Mesodermal cell (in vitro differentiated cells): ENCODE measurements around the gene AMIGO3.
A peak's percentile ranks its signal among the peaks of the same experiment; 100 is the strongest.
"Not testable (repeated sequence)": the region's sequence is repeated elsewhere in the genome, so short reads cannot be mapped to it uniquely, and the experiment has no call there.

Source experiments
- H3K27ac ChIP-seq: 2 replicates; pipeline ENCODE4 v1.7.0; 2013; ENCODE audit warnings: mild to moderate bottlenecking, low read depth, low read length, moderate library complexity; ENCODE audit not compliant: severe bottlenecking
- H3K36me3 ChIP-seq: 2 replicates; pipeline ENCODE4 v1.7.1; 2013; ENCODE audit warnings: mild to moderate bottlenecking, low read length, moderate library complexity; ENCODE audit not compliant: control insufficient read depth, insufficient read depth
- H3K4me1 ChIP-seq: one replicate; pipeline ENCODE4 v1.7.1; 2013; ENCODE audit warnings: mild to moderate bottlenecking, low read length; ENCODE audit not compliant: insufficient read depth, control insufficient read depth, poor library complexity, severe bottlenecking
- H3K4me3 ChIP-seq: 2 replicates; pipeline ENCODE4 v1.7.0; 2013; ENCODE audit warnings: low read length, control low read depth, mild to moderate bottlenecking; ENCODE audit not compliant: insufficient read depth, poor library complexity, severe bottlenecking; ENCODE audit errors: extremely low read depth
- H3K9me3 ChIP-seq: 2 replicates; pipeline ENCODE4 v1.7.1; 2013; ENCODE audit warnings: mild to moderate bottlenecking, low read length, moderate library complexity; ENCODE audit not compliant: control insufficient read depth
- WGBS, 2 experiments: methylation state at CpG; one replicate each; pipeline ENCODE4 v1.1.5; 2013; ENCODE audit warnings: missing lambda C conversion rate in 2 of 2; ENCODE audit not compliant: insufficient coverage in 2 of 2; 5-methylcytosine and 5-hydroxymethylcytosine counted together

The AMIGO3 gene

GRCh38 chr3:49699281-49699979, 20.1 kb downstream of the AMIGO3 start:
- Histone ChIP-seq H3K4me1 (peaks cover 8% of the 10 kb centered on the region), H3K4me3 (no peak overlapping the region), H3K27ac (no peak overlapping the region), H3K36me3 (peaks cover 28% of the 10 kb centered on the region), H3K9me3 (no peaks in the 10 kb centered on the region)
- WGBS, 2 experiments: 92 to 97% methylated on average over 7 to 10 of the region's 16 CpGs

- 90 to 100% methylated on average over 1 to 3 of the region's 4 CpGs for WGBS, 2 experiments
Observed at GRCh38 chr3:49695350-49696015, 24.0 kb downstream of the AMIGO3 start.

DNA sequence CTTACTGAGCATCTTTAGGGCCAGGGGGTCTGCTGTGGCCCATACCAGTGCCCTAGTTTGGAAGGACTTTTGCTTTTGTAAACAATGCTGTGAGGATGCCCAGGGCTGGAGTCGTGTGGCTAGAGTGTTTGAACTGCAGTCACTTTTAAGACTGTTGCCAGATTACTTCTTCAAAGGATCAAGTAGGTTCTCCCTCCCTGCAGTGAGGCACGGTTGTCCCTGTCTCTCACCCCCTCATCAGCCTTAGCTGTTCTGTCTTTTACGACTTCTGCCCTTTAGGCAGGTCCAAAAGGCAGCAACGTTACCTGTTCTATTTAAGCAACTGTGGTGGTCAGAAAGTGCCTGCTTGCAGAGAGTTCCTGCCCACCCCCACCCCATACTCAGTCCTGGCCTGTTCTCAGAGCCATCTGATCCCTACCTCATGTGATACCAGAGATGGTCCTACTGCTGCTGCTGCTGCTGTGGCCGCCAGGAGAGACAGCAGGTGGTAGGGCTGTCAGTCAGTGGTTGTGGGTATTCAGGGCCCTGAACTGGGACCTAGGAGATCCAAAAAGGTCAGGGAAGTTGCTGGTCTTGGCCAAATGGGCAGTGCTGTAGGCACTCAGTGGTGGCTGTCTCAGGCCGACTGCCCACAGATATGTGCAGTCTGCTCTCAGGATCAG, 24.9 kb downstream of the AMIGO3 start:
- H3K9me3 ChIP-seq: not testable (repeated sequence)

More at GRCh38 chr3:49695350-49696015, 24.0 kb downstream of the AMIGO3 start:
- not testable (repeated sequence) for H3K9me3 ChIP-seq, H3K27ac ChIP-seq, H3K4me1 ChIP-seq, H3K4me3 ChIP-seq
- peaks cover 12% of the 10 kb centered on the region for H3K36me3 ChIP-seq

GRCh38 chr3:49691481-49691880, 28.0 kb downstream of the AMIGO3 start:
- not testable (repeated sequence) for H3K9me3 ChIP-seq, H3K4me3 ChIP-seq, H3K4me1 ChIP-seq, H3K36me3 ChIP-seq, H3K27ac ChIP-seq
- 88 to 91% methylated on average over 2 to 3 of the region's 3 CpGs for WGBS, 2 experiments

More for the DNA sequence above, 24.9 kb downstream of the AMIGO3 start:
- H3K4me3 ChIP-seq, H3K36me3 ChIP-seq, H3K27ac ChIP-seq, H3K4me1 ChIP-seq: not testable (repeated sequence)
- 76% methylated on average over 3 to 5 of the region's 6 CpGs for WGBS, 2 experiments

- H3K4me1 ChIP-seq, H3K9me3 ChIP-seq, H3K36me3 ChIP-seq, H3K4me3 ChIP-seq, H3K27ac ChIP-seq: not testable (repeated sequence)
- 95 to 96% methylated on average over 2 to 3 of the region's 3 CpGs for WGBS, 2 experiments
Observed at GRCh38 chr3:49690856-49691255, 28.6 kb downstream of the AMIGO3 start.

- H3K27ac ChIP-seq, H3K36me3 ChIP-seq: not testable (repeated sequence)
Observed at GRCh38 chr3:49689908-49690624, 29.4 kb downstream of the AMIGO3 start.

DNA sequence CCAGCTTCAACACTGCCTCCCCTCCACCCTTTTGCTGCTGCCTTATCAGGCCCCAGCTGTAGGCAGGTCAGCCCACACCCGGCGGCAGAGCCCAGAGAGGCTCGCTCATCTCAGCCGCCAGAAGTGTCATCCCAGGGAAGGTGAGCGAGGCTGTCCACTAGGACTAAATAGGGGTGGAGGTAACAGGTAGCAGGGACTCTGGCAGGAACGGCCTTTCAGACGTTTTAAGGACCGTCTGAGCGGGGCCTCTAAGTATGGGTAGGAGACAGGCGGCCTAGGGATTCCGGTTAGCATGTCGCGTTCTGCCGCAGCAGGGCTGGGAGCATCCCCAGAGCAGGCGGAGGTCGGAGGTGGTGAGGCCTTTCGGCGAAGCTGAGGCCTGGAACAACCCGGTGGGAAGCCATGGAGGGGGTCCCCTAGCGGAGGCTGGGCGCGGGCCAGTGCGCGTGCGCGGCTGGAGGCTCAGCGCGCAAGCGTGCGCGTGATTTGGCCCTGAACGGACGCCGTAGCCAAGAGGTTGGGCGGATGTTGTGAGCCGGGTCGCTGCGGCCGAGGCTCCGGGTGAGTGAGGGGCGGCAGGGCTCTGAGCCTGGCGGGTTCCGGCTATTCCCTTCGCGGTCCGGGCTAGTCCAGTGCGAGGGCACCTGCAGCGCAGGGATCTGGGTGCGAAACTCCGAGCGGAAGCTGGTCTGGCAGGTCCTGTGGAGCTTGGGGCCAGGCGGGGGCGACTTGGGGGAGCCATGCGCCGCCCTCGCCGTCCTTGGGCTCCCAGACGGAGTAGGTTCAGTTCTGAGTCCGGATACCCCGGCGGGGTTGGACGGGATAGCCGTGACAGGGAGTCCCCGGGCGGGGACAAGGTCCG, 30.2 kb downstream of the AMIGO3 start, which contains the start of the genes MST1 and RNF123:
MST1 (minus strand) TSS at position 429 of the 862 bp plus-strand sequence. CDS start 783 bp downstream, outside the sequence.
RNF123 (plus strand) TSS at position 512 of the 862 bp plus-strand sequence. CDS start 1,609 bp downstream, outside the sequence.
- H3K27ac ChIP-seq: peak within 1 kb of the TSS; percentile 10
- 3% methylated on average over 45 to 52 of the region's 66 CpGs for WGBS, 2 experiments
- H3K4me3 ChIP-seq: peak within 1 kb of the TSS; percentile 82

More at GRCh38 chr3:49689908-49690624, 29.4 kb downstream of the AMIGO3 start:
- not testable (repeated sequence) for H3K9me3 ChIP-seq, H3K4me1 ChIP-seq
- peak overlapping the region; percentile 82 for H3K4me3 ChIP-seq
- 18 to 25% methylated on average over 9 to 15 of the region's 16 CpGs for WGBS, 2 experiments

DNA sequence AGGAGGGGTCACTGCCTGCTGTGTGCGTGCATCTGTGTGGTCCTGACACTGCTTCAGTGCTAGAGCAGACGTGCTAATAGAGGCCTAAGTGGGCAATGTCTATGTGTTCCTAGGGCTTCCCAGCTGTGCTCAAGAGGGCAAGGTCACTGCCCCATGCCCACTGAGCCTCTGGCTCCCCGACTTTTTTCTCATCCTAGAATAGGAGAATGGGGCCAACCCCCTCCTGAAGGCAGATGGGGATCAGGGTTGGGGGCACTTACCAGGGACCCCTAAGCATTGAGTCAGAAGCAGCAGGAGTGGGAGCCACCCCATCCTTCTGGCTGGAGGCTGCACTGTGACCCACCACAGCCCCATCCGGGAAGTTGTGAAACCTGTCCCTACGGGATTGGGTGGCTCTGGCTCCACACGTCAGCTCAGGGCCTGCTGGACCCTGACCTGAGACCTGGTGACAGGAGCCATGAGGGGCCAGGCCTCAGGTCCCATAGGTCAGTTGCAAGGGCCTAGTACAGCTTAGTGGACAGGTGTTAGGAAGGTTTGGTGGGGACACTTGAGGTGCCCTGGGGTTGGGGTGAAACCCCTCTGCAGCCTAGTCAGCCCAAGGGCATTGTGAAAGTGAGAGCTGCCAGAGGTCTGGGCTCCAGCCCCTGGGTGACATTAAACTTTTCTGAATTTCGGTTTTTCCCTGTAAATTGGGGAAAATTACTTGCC, 31.0 kb downstream of the AMIGO3 start:
- not testable (repeated sequence) for H3K9me3 ChIP-seq, H3K4me1 ChIP-seq, H3K36me3 ChIP-seq
- peak overlapping the region; percentile 10 for H3K27ac ChIP-seq
- 100% methylated on average over 2 of the region's 7 CpGs for WGBS, 2 experiments
- peak overlapping the region; percentile 82 for H3K4me3 ChIP-seq

More for the DNA sequence above, 30.2 kb downstream of the AMIGO3 start, which contains the start of the genes MST1 and RNF123:
- Histone ChIP-seq H3K9me3 (no peaks in the 10 kb centered on the region), H3K36me3 (no peaks in the 10 kb centered on the region), H3K4me1 (no peaks in the 10 kb centered on the region)

DNA sequence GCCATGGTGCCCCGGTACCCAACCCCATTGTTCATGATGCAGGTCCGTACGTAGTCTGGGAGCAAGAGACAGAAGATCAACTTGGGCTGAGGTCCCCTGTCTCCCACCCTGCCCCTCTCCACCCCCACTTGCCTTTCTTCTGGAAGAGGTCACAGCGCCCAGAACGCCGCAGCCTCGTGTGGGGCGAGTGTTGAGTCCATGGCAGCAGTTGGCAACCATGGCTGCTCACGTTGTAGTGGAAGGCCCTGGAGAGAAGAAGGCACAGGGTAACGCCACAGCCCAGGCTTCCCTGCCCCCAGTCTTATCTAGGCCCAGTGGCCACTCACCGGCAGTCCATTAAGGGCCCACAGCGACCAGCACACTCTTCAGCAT, 32.1 kb downstream of the AMIGO3 start:
- H3K27ac ChIP-seq, H3K9me3 ChIP-seq, H3K4me1 ChIP-seq: not testable (repeated sequence)
- Histone ChIP-seq H3K36me3 (peaks cover 15% of the 10 kb centered on the region), H3K4me3 (peak overlapping the region; percentile 39)
- 87 to 100% methylated on average over 2 to 5 of the region's 12 CpGs for WGBS, 2 experiments
